Liver (tissue), 9 donors: Measurements from ENCODE around the gene PLS1. TPM values are rescaled to one million over a fixed set of nuclear protein-coding genes. Genes with fewer than 3 reads are reported as not detected.

Source experiments
- DNase-seq: peaks from one replicate; pipeline ENCODE4 v3.0.0-alpha.2; 2017; ENCODE audit warnings: low spot score
- H3K27ac ChIP-seq, 2 donors: one replicate each; pipeline ENCODE4 v1.7.0; 2013; ENCODE audit warnings: inconsistent platforms in 2 of 2, low read length in 2 of 2, control low read depth in 1 of 2, low read depth in 1 of 2, mild to moderate bottlenecking in 1 of 2
- H3K27me3 ChIP-seq, 4 donors: one replicate each; pipeline versions ENCODE4 v1.6.1 to v1.7.0; 2013; ENCODE audit warnings: low read length in 3 of 4, inconsistent platforms in 1 of 4, mild to moderate bottlenecking in 1 of 4, moderate library complexity in 1 of 4; ENCODE audit not compliant: control insufficient read depth in 4 of 4, insufficient read depth in 4 of 4
- H3K36me3 ChIP-seq, 4 donors: one replicate each; pipeline versions ENCODE4 v1.6.1 to v1.7.0; 2013; ENCODE audit warnings: low read length in 3 of 4, mild to moderate bottlenecking in 3 of 4, low read depth in 1 of 4, moderate library complexity in 1 of 4; ENCODE audit not compliant: control insufficient read depth in 4 of 4, insufficient read depth in 3 of 4
- H3K4me1 ChIP-seq, 4 donors: one replicate each; pipeline versions ENCODE4 v1.6.1 to v1.7.0; 2013; ENCODE audit warnings: low read length in 3 of 4, mild to moderate bottlenecking in 3 of 4, moderate library complexity in 1 of 4; ENCODE audit not compliant: control insufficient read depth in 4 of 4, insufficient read depth in 4 of 4
- H3K4me3 ChIP-seq, 3 donors: one replicate each; pipeline versions ENCODE4 v1.6.1 to v1.7.0; 2013; ENCODE audit warnings: low read length in 3 of 3, control low read depth in 1 of 3, low read depth in 1 of 3, mild to moderate bottlenecking in 1 of 3
- H3K9ac ChIP-seq, 2 donors: one replicate each; pipeline ENCODE4 v1.7.0; 2013; ENCODE audit warnings: low read length in 2 of 2, mild to moderate bottlenecking in 2 of 2, moderate library complexity in 2 of 2, control low read depth in 1 of 2, low read depth in 1 of 2
- H3K9me3 ChIP-seq, 4 donors: one replicate each; pipeline versions ENCODE4 v1.6.1 to v1.7.0; 2013; ENCODE audit warnings: low read length in 3 of 4; ENCODE audit not compliant: control insufficient read depth in 4 of 4
- ATF3 ChIP-seq: IDR thresholded peaks from 2 replicates; pipeline ENCODE4 v1.6.1; 2016; ENCODE audit warnings: antibody characterized with exemption
- CTCF ChIP-seq: fragments of 150-350 bp; IDR thresholded peaks from 2 replicates; pipeline ENCODE4 v1.5.1; 2017; ENCODE audit warnings: improper control_type of control experiment, low read depth, low read length; ENCODE audit not compliant: missing input control
- EGR1 ChIP-seq, 2 donors: IDR thresholded peaks; 2 replicates each; pipeline ENCODE4 v1.6.1; 2016 to 2018; ENCODE audit warnings: antibody characterized with exemption in 2 of 2, low read depth in 2 of 2
- FOXA1 ChIP-seq: IDR thresholded peaks from 2 replicates; pipeline ENCODE4 v1.6.1; 2016; ENCODE audit warnings: antibody characterized with exemption
- FOXA2 ChIP-seq: IDR thresholded peaks from 2 replicates; pipeline ENCODE4 v1.6.1; 2016; ENCODE audit warnings: antibody characterized with exemption
- GABPA ChIP-seq, 2 donors: IDR thresholded peaks in 1 of 2; conservative IDR thresholded peaks in 1 of 2; 2 replicates each; pipeline ENCODE4 v1.6.1; 2016; ENCODE audit warnings: antibody characterized with exemption in 2 of 2, mild to moderate bottlenecking in 1 of 2, moderate library complexity in 1 of 2
- HNF4A ChIP-seq, 2 donors: conservative IDR thresholded peaks; 2 replicates each; pipeline ENCODE4 v1.6.1; 2016; ENCODE audit warnings: antibody characterized with exemption in 2 of 2, mild to moderate bottlenecking in 2 of 2
- HNF4G ChIP-seq: IDR thresholded peaks from 2 replicates; pipeline ENCODE4 v1.6.1; 2016; ENCODE audit warnings: antibody characterized with exemption
- JUND ChIP-seq, 2 donors: IDR thresholded peaks; 2 replicates each; pipeline ENCODE4 v1.6.1; 2016; ENCODE audit warnings: antibody characterized with exemption in 2 of 2
- MAX ChIP-seq: IDR thresholded peaks from 2 replicates; pipeline ENCODE4 v1.6.1; 2016; ENCODE audit warnings: antibody characterized with exemption
- NR2F2 ChIP-seq: IDR thresholded peaks from 2 replicates; pipeline ENCODE4 v1.6.1; 2016; ENCODE audit warnings: antibody characterized with exemption
- RAD21 ChIP-seq, 2 donors: IDR thresholded peaks; 2 replicates each; pipeline ENCODE4 v1.6.1; 2016; ENCODE audit warnings: antibody characterized with exemption in 2 of 2, mild to moderate bottlenecking in 2 of 2
- RXRA ChIP-seq, 2 donors: IDR thresholded peaks; 2 replicates each; pipeline ENCODE4 v1.6.1; 2017 to 2018; ENCODE audit warnings: antibody characterized with exemption in 2 of 2, mild to moderate bottlenecking in 1 of 2
- SP1 ChIP-seq: IDR thresholded peaks from 2 replicates; pipeline ENCODE4 v1.6.1; 2018; ENCODE audit warnings: antibody characterized with exemption, mild to moderate bottlenecking
- TAF1 ChIP-seq: conservative IDR thresholded peaks from 2 replicates; pipeline ENCODE4 v1.6.1; 2016; ENCODE audit warnings: antibody characterized with exemption, mild to moderate bottlenecking
- YY1 ChIP-seq: IDR thresholded peaks from 2 replicates; pipeline ENCODE4 v1.6.1; 2016; ENCODE audit warnings: antibody characterized with exemption, mild to moderate bottlenecking
- WGBS: extraction: QIAGEN DNeasy Blood & Tissue Kit; methylation state at CpG from one replicate; pipeline ENCODE4 v1.1.7; 2013; 5-methylcytosine and 5-hydroxymethylcytosine counted together
- polyA plus RNA-seq, 2 donors: library from polyadenylated mRNA; stranded (reverse) in 1 of 2; unstranded in 1 of 2; fragments of 200-250 nt in 1 of 2; fragments of >200 nt in 1 of 2; fragmentation: Nextera tagmentation in 1 of 2; extraction: Ambion mirVana in 1 of 2; gene quantifications; one replicate each; pipeline versions ENCODE4 v1.2.1 to v1.2.3, GENCODE V29; 2013 to 2015
- total RNA-seq, 2 donors: library from RNA; depleted of rRNA; stranded (reverse); fragments of >200 nt; gene quantifications; one replicate each; pipeline ENCODE4 v1.2.3, GENCODE V29; 2014
- TF ChIP-seq, protein P1 (sequence below): IDR thresholded peaks from 2 replicates; pipeline ENCODE4 v1.6.1; 2016; ENCODE audit warnings: antibody characterized with exemption
- TF ChIP-seq, protein P2 (sequence below): IDR thresholded peaks from 2 replicates; pipeline ENCODE4 v1.6.1; 2016; ENCODE audit warnings: antibody characterized with exemption, mild to moderate bottlenecking
- donor health status: healthy.
- donor health status: healthy.
- donor health status: healthy.
- donor health status: healthy.
- donor health status: healthy.

Gene PLS1
- total and polyA plus RNA-seq, 4 donors: 7.2 to 21.9 (median 10.1) TPM

GRCh38 chr3:142664311-142664710, 68.1 kb downstream of the PLS1 start:
- Histone ChIP-seq H3K27ac (peak overlapping the region; percentile 65 to 88), H3K9me3 (no peaks in the 10 kb centered on the region), H3K9ac (peak overlapping the region; percentile 74 to 83), H3K36me3 (no peaks in the 10 kb centered on the region), H3K27me3 (no peaks in the 10 kb centered on the region), H3K4me1 (peaks cover 3 to 19% (median 10%) of the 10 kb centered on the region in 4 donors), H3K4me3 (peak overlapping the region in 1 of 3 donors; percentile 39)
- TF ChIP-seq JUND (IDR thresholded peaks at IDR 0.05): peak in 1 of 2 donors; percentile 25
- TF ChIP-seq NR2F2: no peak
- TF ChIP-seq, protein P1, sequence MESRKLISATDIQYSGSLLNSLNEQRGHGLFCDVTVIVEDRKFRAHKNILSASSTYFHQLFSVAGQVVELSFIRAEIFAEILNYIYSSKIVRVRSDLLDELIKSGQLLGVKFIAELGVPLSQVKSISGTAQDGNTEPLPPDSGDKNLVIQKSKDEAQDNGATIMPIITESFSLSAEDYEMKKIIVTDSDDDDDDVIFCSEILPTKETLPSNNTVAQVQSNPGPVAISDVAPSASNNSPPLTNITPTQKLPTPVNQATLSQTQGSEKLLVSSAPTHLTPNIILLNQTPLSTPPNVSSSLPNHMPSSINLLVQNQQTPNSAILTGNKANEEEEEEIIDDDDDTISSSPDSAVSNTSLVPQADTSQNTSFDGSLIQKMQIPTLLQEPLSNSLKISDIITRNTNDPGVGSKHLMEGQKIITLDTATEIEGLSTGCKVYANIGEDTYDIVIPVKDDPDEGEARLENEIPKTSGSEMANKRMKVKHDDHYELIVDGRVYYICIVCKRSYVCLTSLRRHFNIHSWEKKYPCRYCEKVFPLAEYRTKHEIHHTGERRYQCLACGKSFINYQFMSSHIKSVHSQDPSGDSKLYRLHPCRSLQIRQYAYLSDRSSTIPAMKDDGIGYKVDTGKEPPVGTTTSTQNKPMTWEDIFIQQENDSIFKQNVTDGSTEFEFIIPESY: no peak
- TF ChIP-seq TAF1: no peak
- TF ChIP-seq YY1: no peak
- peak; percentile 85 to 91 for TF ChIP-seq HNF4A (conservative IDR thresholded peaks at IDR 0.05)
- TF ChIP-seq CTCF: no peak
- TF ChIP-seq FOXA1: no peak
- TF ChIP-seq FOXA2: no peak
- peak; percentile 94 for TF ChIP-seq SP1
- no peak for TF ChIP-seq EGR1 (IDR thresholded peaks at IDR 0.05; ENCODE audit: low read depth in 2 of 2)
- TF ChIP-seq, protein P2, sequence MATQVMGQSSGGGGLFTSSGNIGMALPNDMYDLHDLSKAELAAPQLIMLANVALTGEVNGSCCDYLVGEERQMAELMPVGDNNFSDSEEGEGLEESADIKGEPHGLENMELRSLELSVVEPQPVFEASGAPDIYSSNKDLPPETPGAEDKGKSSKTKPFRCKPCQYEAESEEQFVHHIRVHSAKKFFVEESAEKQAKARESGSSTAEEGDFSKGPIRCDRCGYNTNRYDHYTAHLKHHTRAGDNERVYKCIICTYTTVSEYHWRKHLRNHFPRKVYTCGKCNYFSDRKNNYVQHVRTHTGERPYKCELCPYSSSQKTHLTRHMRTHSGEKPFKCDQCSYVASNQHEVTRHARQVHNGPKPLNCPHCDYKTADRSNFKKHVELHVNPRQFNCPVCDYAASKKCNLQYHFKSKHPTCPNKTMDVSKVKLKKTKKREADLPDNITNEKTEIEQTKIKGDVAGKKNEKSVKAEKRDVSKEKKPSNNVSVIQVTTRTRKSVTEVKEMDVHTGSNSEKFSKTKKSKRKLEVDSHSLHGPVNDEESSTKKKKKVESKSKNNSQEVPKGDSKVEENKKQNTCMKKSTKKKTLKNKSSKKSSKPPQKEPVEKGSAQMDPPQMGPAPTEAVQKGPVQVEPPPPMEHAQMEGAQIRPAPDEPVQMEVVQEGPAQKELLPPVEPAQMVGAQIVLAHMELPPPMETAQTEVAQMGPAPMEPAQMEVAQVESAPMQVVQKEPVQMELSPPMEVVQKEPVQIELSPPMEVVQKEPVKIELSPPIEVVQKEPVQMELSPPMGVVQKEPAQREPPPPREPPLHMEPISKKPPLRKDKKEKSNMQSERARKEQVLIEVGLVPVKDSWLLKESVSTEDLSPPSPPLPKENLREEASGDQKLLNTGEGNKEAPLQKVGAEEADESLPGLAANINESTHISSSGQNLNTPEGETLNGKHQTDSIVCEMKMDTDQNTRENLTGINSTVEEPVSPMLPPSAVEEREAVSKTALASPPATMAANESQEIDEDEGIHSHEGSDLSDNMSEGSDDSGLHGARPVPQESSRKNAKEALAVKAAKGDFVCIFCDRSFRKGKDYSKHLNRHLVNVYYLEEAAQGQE: no peak
- no peak for TF ChIP-seq GABPA (IDR thresholded peaks at IDR 0.05 in 1 of 2, conservative IDR thresholded peaks at IDR 0.05 in 1 of 2)
- TF ChIP-seq RXRA (IDR thresholded peaks at IDR 0.05): peak in 1 of 2 donors; percentile 4
- no peak for TF ChIP-seq MAX
- TF ChIP-seq ATF3: no peak
- no peak for TF ChIP-seq RAD21 (IDR thresholded peaks at IDR 0.05)
- TF ChIP-seq HNF4G: peak; percentile 75
- 24% methylated on average over 2 of the region's 2 CpGs for WGBS
- no peak for DNase-seq
